ENCODE results near the gene SULT1C2. TPM values are rescaled to one million over a fixed set of nuclear protein-coding genes. Genes with fewer than 3 reads are reported as not detected.

Gene SULT1C2
- total and polyA plus RNA-seq, 10 of the 15 experiments (the other 5 are each of a cell fraction or from before 2014, with no cell fraction given): 0.03 to 0.07 (median 0.04) TPM; not detected in 7

GRCh38 chr2:108268001-108268400, 20.7 kb upstream of the SULT1C2 start (continued):
- no peak for TF ChIP-seq ATF2 (IDR thresholded peaks at IDR 0.05; ENCODE audit: low read length)
- no peak for TF ChIP-seq POLR2A (IDR thresholded peaks at IDR 0.05; ENCODE audit: low read depth, low read length)
- TF ChIP-seq POLR2AphosphoS5 (IDR thresholded peaks at IDR 0.05; ENCODE audit: low read length): no peak

- Histone ChIP-seq H3K9ac (ENCODE audit: control insufficient read depth, insufficient read depth, low read length) (no peak overlapping the region), H4K20me1 (ENCODE audit: control insufficient read depth, insufficient read depth) (no peaks in the 10 kb centered on the region), H3K27me3 (replicated peaks in 1 of 2; ENCODE audit: control insufficient read depth in 2 of 2, insufficient read depth in 2 of 2, low read length in 1 of 2) (no peaks in the 10 kb centered on the region), H3K79me2 (ENCODE audit: control insufficient read depth, insufficient read depth, low read length) (no peaks in the 10 kb centered on the region), H3K9me3 (replicated peaks; ENCODE audit: control insufficient read depth, insufficient read depth, low read length) (no peaks in the 10 kb centered on the region), H3K4me2 (ENCODE audit: control insufficient read depth, insufficient read depth) (no peak overlapping the region), H3K4me1 (ENCODE audit: control insufficient read depth, insufficient read depth, low read length) (no peaks in the 10 kb centered on the region), H3K36me3 (ENCODE audit: control insufficient read depth in 2 of 2, insufficient read depth in 2 of 2, low read length in 1 of 2) (no peaks in the 10 kb centered on the region), H3K27ac (ENCODE audit: control insufficient read depth, insufficient read depth) (no peak overlapping the region), H2AFZ (ENCODE audit: control insufficient read depth, low read depth, low read length) (no peak overlapping the region), H3K4me3 (no peak overlapping the region)
- no TSS peak for BruUV-seq (replicated peaks)
- ChIA-PET RAD21 (ENCODE audit: unreplicated experiment) (no interaction called here), CTCF (no interaction called here), SMC1A (ENCODE audit: uncharacterized antibody, unreplicated experiment) (no interaction called here), POLR2A (no interaction called here)
- no peak for FAIRE-seq
- intact Hi-C loops (cut with micrococcal nuclease; ENCODE audit: unreplicated experiment) (no loop called here), in situ Hi-C loops (cut with MboI) (no loop called here)
- ATAC-seq: no peak
- 38% methylated on average over 3 of the region's 3 CpGs for WGBS (ENCODE audit: insufficient coverage, insufficient replicate concordance, low lambda C conversion rate, missing lambda C conversion rate)
- DNase-seq (ENCODE audit: low read depth, low spot score): no peak
- TF ChIP-seq POLR2AphosphoS2 (IDR thresholded peaks at IDR 0.05; ENCODE audit: low read depth, low read length) (no peak), KDM1A (IDR thresholded peaks at IDR 0.05; ENCODE audit: borderline replicate concordance) (no peak), ZBTB11 (CRISPR knock-in tag; IDR thresholded peaks at IDR 0.05) (no peak), RBBP5 (conservative IDR thresholded peaks at IDR 0.05) (no peak), BCL3 (IDR thresholded peaks at IDR 0.05; ENCODE audit: borderline replicate concordance, insufficient read depth, low read depth, low read length, poor library complexity, severe bottlenecking) (no peak), E2F8 (IDR thresholded peaks at IDR 0.05; ENCODE audit: low read depth, partially characterized antibody) (no peak), SMARCA5 (IDR thresholded peaks at IDR 0.05) (no peak), PBX3 (IDR thresholded peaks at IDR 0.05; ENCODE audit: insufficient replicate concordance, low read depth, low read length) (no peak), HDGF (IDR thresholded peaks at IDR 0.05) (no peak), YY1 (IDR thresholded peaks at IDR 0.05; ENCODE audit: low read depth, low read length) (no peak), NR2C2 (IDR thresholded peaks at IDR 0.05; ENCODE audit: borderline replicate concordance, control insufficient read depth, insufficient read length, low read depth) (no peak)
These were observed 18.3 kb upstream of the SULT1C2 start for GRCh38 chr2:108270346-108270745.
